Heart right ventricle (tissue), 16 donors: ENCODE results near the gene NCOA4. TPM values are rescaled to one million over a fixed set of nuclear protein-coding genes. Genes with fewer than 3 reads are reported as not detected.
"Not testable (repeated sequence)": the region's sequence is repeated elsewhere in the genome, so short reads cannot be mapped to it uniquely, and the experiment has no call there.

ENCODE experiments used
- ATAC-seq, 8 donors: fragments of 200-7000 bp; cut with Tn5 transposase; one replicate each; pipeline ENCODE4 v1.9.1; 2020; ENCODE audit warnings: mild to moderate bottlenecking in 8 of 8, moderate library complexity in 8 of 8, moderate number of reproducible peaks in 1 of 8
- DNase-seq, 2 donors: peaks; one replicate each; pipeline ENCODE4 v3.0.0-alpha.2; 2020
- H3K27ac ChIP-seq, 10 donors: fragments of 200-600 bp; sonication (generic) in 2 of 10; one replicate each; pipeline versions ENCODE4 v1.5.0 to v1.8.0; 2020 to 2022; ENCODE audit warnings: mild to moderate bottlenecking in 3 of 10
- H3K27me3 ChIP-seq, 7 donors: fragments of 200-600 bp; one replicate each; pipeline ENCODE4 v1.8.0; 2021 to 2022; ENCODE audit warnings: mild to moderate bottlenecking in 2 of 7
- H3K36me3 ChIP-seq, 9 donors: fragments of 200-600 bp; sonication (generic) in 1 of 9; one replicate each; pipeline versions ENCODE4 v1.5.0 to v1.8.0; 2020 to 2022; ENCODE audit warnings: mild to moderate bottlenecking in 2 of 9
- H3K4me1 ChIP-seq, 9 donors: fragments of 200-600 bp; sonication (generic) in 1 of 9; one replicate each; pipeline versions ENCODE4 v1.5.0 to v1.8.0; 2020 to 2022; ENCODE audit warnings: mild to moderate bottlenecking in 4 of 9
- H3K4me3 ChIP-seq, 10 donors: fragments of 200-600 bp; sonication (generic) in 2 of 10; one replicate each; pipeline versions ENCODE4 v1.5.0 to v1.8.0; 2020 to 2022; ENCODE audit warnings: mild to moderate bottlenecking in 7 of 10, moderate library complexity in 2 of 10
- H3K9me3 ChIP-seq, 11 donors: fragments of 200-600 bp in 10 of 11; sonication (generic) in 2 of 11; one replicate each; pipeline versions ENCODE4 v1.5.0 to v1.8.0; 2013 to 2022; ENCODE audit warnings: mild to moderate bottlenecking in 2 of 11, control low read depth in 1 of 11, moderate library complexity in 1 of 11
- WGBS, 2 donors: extraction: QIAGEN DNeasy Blood & Tissue Kit; methylation state at CpG; one replicate each; pipeline ENCODE4 v1.1.7; 2013; ENCODE audit warnings: inconsistent platforms in 1 of 2; 5-methylcytosine and 5-hydroxymethylcytosine counted together
- intact Hi-C, 10 donors: fragments of 100-400 bp; cut with DNase I; formaldehyde crosslinking; loops; one replicate each; pipeline versions ENCODE4 v1.11.1 to v1.14.2; 2022
- polyA plus RNA-seq, 2 donors: library from polyadenylated mRNA; stranded (reverse); fragments of 200-250 nt; gene quantifications; one replicate each; pipeline ENCODE4 v1.2.3, GENCODE V29; 2013
- total RNA-seq, 10 donors: library from RNA; stranded (reverse); fragmentation: NEBNext Ultra II Directional in 3 of 10; extraction: Animal tissue kit (Norgen Biotek cat#: 25700) in 3 of 10; gene quantifications; one replicate each; pipeline versions ENCODE4 v1.2.1 to v1.2.4, GENCODE V29; 2021 to 2023
- TF ChIP-seq, protein P1 (sequence below), 9 donors: fragments of 200-600 bp; sonication (generic) in 2 of 9; IDR thresholded peaks; one replicate each; pipeline versions ENCODE4 v1.5.0 to v1.8.0; 2021 to 2022; ENCODE audit warnings: antibody characterized with exemption in 9 of 9, mild to moderate bottlenecking in 5 of 9, moderate library complexity in 1 of 9
- donor health status: Arrhythmogenic right ventricular cardiomyopathy.
- donor health status: ischemic (EF 13 %, LVEDD 7.1; RV severe dilation, severe dysfunction).
- donor health status: healthy with polysubstance abuse.
- donor health status: DM: no; HTN: yes; CAD: no.
- donor health status: DM: no; HTN: no; CAD: no.
- donor health status: ischemic (EF 25% LVEDD 6.9; RV normal size, moderate dysfunction).
- donor health status: ischemic (EF 25% LVEDD 5.7; RV mildly dilated, moderate dysfunction).
- donor health status: healthy.
- donor health status: DM: yes; HTN: yes; CAD: no.
- donor health status: Ischemic cardiomyopathy.
- donor health status: ischemic (EF 35%, LVEDD 5.7; RV mildly dilated, moderate dysfunction).
- donor health status: nonischemic (EF 11% LVEDD 7.7; RV severe dilation, severe dysfunction).
- donor health status: DM: yes; HTN: yes; CAD: no.
- donor health status: PGD.
- donor health status: ischemic (EF 29% LVEDD 5.4; RV normal size, mild dysfunction).
- donor health status: nonischemic (EF 23%, LVEDD 6.1; RV moderate dilation, normal function).

Gene NCOA4
- total and polyA plus RNA-seq, 12 donors, result 36.7 to 287 (median 256) TPM

GRCh38 chr10:46050941-46051623, 20.7 kb upstream of the NCOA4 start:
- DNase-seq (no peak), ATAC-seq (no peak)
- TF ChIP-seq, protein P1, sequence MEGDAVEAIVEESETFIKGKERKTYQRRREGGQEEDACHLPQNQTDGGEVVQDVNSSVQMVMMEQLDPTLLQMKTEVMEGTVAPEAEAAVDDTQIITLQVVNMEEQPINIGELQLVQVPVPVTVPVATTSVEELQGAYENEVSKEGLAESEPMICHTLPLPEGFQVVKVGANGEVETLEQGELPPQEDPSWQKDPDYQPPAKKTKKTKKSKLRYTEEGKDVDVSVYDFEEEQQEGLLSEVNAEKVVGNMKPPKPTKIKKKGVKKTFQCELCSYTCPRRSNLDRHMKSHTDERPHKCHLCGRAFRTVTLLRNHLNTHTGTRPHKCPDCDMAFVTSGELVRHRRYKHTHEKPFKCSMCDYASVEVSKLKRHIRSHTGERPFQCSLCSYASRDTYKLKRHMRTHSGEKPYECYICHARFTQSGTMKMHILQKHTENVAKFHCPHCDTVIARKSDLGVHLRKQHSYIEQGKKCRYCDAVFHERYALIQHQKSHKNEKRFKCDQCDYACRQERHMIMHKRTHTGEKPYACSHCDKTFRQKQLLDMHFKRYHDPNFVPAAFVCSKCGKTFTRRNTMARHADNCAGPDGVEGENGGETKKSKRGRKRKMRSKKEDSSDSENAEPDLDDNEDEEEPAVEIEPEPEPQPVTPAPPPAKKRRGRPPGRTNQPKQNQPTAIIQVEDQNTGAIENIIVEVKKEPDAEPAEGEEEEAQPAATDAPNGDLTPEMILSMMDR (IDR thresholded peaks at IDR 0.05), result no peak
- Histone ChIP-seq H3K4me1 (no peaks in the 10 kb centered on the region), H3K36me3 (no peaks in the 10 kb centered on the region), H3K27ac (no peak overlapping the region), H3K9me3 (no peaks in the 10 kb centered on the region), H3K4me3 (no peak overlapping the region), H3K27me3 (peaks cover 0 to 28% (median 9%) of the 10 kb centered on the region in 7 donors)
- intact Hi-C loops, result no loop called here
- WGBS, 2 donors, result 49 to 52% methylated on average over 11 of the region's 11 CpGs

DNA sequence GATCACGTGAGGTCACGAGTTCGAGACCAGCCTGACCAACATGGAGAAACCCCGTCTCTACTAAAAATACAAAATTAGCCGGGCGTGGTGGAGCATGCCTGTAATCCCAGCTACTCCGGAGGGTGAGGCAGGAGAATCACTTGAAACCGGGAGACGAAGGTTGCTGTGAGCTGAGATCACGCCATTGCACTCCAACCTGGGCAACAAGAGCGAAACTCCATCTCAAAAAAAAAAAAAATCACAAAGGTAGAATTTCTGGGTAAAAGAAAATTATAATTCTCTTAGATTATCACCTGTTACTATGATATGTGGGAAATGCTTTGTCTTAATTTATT, 19.0 kb upstream of the NCOA4 start:
- H3K27ac ChIP-seq, H3K4me1 ChIP-seq, H3K4me3 ChIP-seq, intact Hi-C loops, H3K9me3 ChIP-seq, H3K36me3 ChIP-seq, ATAC-seq, DNase-seq: not testable (repeated sequence)
- H3K27me3 ChIP-seq, result peaks cover 0 to 28% (median 12%) of the 10 kb centered on the region in 7 donors
- 94 to 95% methylated on average over 11 of the region's 11 CpGs for WGBS, 2 donors

DNA sequence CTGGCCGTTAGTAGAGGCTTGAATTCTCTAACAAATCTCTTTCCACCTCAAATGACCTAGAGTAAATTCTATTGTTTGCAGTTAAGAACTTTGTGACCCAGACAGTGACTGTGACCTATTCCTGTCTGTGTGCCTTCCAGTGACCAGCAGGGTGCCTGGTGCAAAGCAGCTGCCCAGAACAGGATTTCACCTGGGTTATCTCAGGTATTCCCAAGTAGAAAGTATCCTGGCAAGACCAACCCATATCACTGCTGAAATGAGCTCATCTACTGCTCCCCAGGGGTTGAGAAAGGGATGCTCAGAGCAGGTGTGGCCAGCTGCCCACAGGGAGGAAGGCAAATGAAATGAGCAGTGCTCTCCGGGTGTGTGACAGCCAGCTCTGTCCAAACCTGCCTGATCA, 17.7 kb upstream of the NCOA4 start:
- TF ChIP-seq, protein P1 (IDR thresholded peaks at IDR 0.05), result no peak
- Histone ChIP-seq H3K4me1 (no peaks in the 10 kb centered on the region), H3K36me3 (no peaks in the 10 kb centered on the region), H3K4me3 (no peak overlapping the region), H3K27me3 (peaks cover 0 to 28% (median 12%) of the 10 kb centered on the region in 7 donors), H3K27ac (no peak overlapping the region), H3K9me3 (no peaks in the 10 kb centered on the region)
- WGBS, 2 donors, result 41 to 46% methylated on average over 2 of the region's 2 CpGs
- DNase-seq (no peak), ATAC-seq (no peak)
- intact Hi-C loops, result no loop called here

GRCh38 chr10:46046261-46046660, 15.8 kb upstream of the NCOA4 start, which contains the start of gene MSMB:
Gene MSMB, minus strand, starts transcription at chr10:46046269. Its CDS starts 32 bp downstream, at chr10:46046237.
- TF ChIP-seq, protein P1 (IDR thresholded peaks at IDR 0.05), result no peak
- Histone ChIP-seq H3K4me3 (no peak within 1 kb of the TSS), H3K9me3 (no peaks in the 10 kb centered on the region), H3K27ac (no peak within 1 kb of the TSS), H3K27me3 (peaks cover 0 to 22% (median 1%) of the 10 kb centered on the region in 7 donors), H3K4me1 (no peaks in the 10 kb centered on the region), H3K36me3 (no peaks in the 10 kb centered on the region)
- WGBS, 2 donors, result 87 to 90% methylated on average over 7 of the region's 7 CpGs
- ATAC-seq, result no peak
- intact Hi-C loops, result no loop called here
- no peak for DNase-seq

DNA sequence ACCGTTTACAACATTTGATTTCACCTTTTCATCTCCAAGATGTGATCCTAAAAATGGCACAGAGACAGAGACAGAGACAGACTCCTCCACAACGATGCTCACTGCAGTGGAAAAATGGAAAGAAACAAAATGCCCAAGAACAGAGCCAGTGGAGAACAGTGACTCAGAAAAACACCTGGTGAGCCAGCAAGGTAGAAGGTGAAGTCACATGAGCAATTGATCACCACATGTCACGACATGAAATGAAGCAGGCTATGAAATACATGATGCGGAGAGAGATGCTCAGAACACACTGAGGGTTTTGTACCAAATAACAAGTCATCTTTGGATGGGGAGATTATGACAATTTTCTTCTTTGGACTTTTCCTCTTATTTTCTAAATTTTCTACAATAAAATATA, 12.1 kb upstream of the NCOA4 start:
- Histone ChIP-seq H3K36me3 (no peaks in the 10 kb centered on the region), H3K4me3 (no peak overlapping the region), H3K4me1 (no peaks in the 10 kb centered on the region), H3K27me3 (peaks cover 0 to 22% (median 0%) of the 10 kb centered on the region in 7 donors), H3K27ac (no peak overlapping the region), H3K9me3 (no peaks in the 10 kb centered on the region)
- TF ChIP-seq, protein P1 (IDR thresholded peaks at IDR 0.05), result no peak
- intact Hi-C loops, result no loop called here
- no peak for DNase-seq
- WGBS, 2 donors, result 61 to 63% methylated on average over 4 of the region's 4 CpGs
- no peak for ATAC-seq
